Immature natural killer cell (primary cell): Measurements from ENCODE around the gene HIC1. TPM values are rescaled to one million over a fixed set of nuclear protein-coding genes. Genes with fewer than 3 reads are reported as not detected.

Experiments
- DNase-seq, 3 donors: peaks; one replicate each; pipeline ENCODE4 v3.0.0; 2022; ENCODE audit warnings: mixed read lengths in 1 of 3
- H3K27ac Mint-ChIP-seq, 6 donors: one replicate each; pipeline ENCODE4 v1.8.0; 2020; ENCODE audit warnings: mixed read lengths in 6 of 6, mild to moderate bottlenecking in 5 of 6, inconsistent platforms in 4 of 6, moderate library complexity in 3 of 6
- H3K27me3 Mint-ChIP-seq, 3 donors: one replicate each; pipeline ENCODE4 v1.8.0; 2020 to 2021; ENCODE audit warnings: low read depth in 3 of 3, mild to moderate bottlenecking in 3 of 3, mixed read lengths in 3 of 3, moderate library complexity in 3 of 3, inconsistent platforms in 1 of 3
- H3K36me3 Mint-ChIP-seq, 3 donors: one replicate each; pipeline ENCODE4 v1.8.0; 2020; ENCODE audit warnings: mixed read lengths in 3 of 3, inconsistent platforms in 2 of 3, mild to moderate bottlenecking in 2 of 3
- H3K4me1 Mint-ChIP-seq, 2 donors: one replicate each; pipeline ENCODE4 v1.8.0; 2020; ENCODE audit warnings: inconsistent platforms in 2 of 2, mild to moderate bottlenecking in 2 of 2, mixed read lengths in 2 of 2, moderate library complexity in 1 of 2
- H3K4me3 Mint-ChIP-seq, 5 donors: one replicate each; pipeline ENCODE4 v1.8.0; 2020; ENCODE audit warnings: mild to moderate bottlenecking in 5 of 5, mixed read lengths in 5 of 5, inconsistent platforms in 3 of 5, moderate library complexity in 3 of 5
- H3K9me3 Mint-ChIP-seq, 6 donors: one replicate each; pipeline ENCODE4 v1.8.0; 2020; ENCODE audit warnings: mild to moderate bottlenecking in 6 of 6, mixed read lengths in 6 of 6, inconsistent platforms in 4 of 6, moderate library complexity in 3 of 6
- polyA plus RNA-seq, 3 donors: library from polyadenylated mRNA; unstranded; fragments of 300-500 nt; fragmentation: Illumina TruSeq; gene quantifications; one replicate each; pipeline ENCODE4 v1.2.3, GENCODE V29; 2021

HIC1 gene
- polyA plus RNA-seq, 3 donors from 2014 or later, result 0.90 to 5.9 (median 1.2) TPM

DNA sequence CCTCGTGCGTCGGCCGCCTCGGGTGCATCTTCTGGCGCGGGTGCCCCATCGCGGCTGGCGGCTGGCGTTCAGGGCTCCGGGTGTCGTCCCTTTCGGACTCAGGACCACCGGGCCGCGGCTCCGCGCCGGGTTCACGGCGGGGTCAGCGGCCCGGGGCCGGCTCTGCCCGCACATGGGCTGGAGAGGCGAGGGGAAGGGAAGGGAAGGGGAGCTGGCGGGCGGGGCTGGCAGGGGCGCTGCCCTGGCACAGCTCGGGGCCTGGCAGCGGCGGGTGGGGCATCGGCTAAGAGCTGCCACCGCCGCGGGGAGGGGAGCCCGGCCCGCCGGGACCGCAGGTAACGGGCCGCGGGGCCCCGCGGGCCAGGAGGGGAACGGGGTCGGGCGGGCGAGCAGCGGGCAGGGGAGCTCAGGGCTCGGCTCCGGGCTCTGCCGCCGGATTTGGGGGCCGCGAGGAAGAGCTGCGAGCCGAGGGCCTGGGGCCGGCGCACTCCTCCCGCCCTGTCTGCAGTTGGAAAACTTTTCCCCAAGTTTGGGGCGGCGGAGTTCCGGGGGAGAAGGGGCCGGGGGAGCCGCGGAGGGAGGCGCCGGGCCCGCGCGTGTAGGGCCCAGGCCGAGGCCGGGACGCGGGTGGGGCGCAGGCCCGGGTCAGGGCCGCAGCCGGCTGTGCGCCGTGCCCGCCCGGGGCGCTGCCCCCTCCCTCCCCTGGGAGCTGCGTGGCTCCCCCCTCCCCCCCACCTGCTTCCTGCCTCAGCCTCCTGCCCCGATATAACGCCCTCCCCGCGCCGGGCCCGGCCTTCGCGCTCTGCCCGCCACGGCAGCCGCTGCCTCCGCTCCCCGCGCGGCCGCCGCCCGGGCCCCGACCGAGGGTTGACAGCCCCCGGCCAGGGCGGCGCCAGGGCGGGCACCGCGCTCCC lies 646 bp downstream of the HIC1 start:
- Mint-ChIP-seq H3K27me3 (peaks cover 23 to 48% (median 30%) of the 10 kb centered on the region in 3 donors), H3K27ac (peak overlapping the region in 1 of 6 donors; percentile 65), H3K9me3 (no peaks in the 10 kb centered on the region), H3K4me1 (peaks cover 26 to 34% of the 10 kb centered on the region in 2 donors), H3K4me3 (peak overlapping the region in 3 of 5 donors; percentile 73 to 79 (median 77)), H3K36me3 (peaks cover 0 to 5% (median 4%) of the 10 kb centered on the region in 3 donors)
- peak; percentile 47 to 55 (median 53) for DNase-seq

DNA sequence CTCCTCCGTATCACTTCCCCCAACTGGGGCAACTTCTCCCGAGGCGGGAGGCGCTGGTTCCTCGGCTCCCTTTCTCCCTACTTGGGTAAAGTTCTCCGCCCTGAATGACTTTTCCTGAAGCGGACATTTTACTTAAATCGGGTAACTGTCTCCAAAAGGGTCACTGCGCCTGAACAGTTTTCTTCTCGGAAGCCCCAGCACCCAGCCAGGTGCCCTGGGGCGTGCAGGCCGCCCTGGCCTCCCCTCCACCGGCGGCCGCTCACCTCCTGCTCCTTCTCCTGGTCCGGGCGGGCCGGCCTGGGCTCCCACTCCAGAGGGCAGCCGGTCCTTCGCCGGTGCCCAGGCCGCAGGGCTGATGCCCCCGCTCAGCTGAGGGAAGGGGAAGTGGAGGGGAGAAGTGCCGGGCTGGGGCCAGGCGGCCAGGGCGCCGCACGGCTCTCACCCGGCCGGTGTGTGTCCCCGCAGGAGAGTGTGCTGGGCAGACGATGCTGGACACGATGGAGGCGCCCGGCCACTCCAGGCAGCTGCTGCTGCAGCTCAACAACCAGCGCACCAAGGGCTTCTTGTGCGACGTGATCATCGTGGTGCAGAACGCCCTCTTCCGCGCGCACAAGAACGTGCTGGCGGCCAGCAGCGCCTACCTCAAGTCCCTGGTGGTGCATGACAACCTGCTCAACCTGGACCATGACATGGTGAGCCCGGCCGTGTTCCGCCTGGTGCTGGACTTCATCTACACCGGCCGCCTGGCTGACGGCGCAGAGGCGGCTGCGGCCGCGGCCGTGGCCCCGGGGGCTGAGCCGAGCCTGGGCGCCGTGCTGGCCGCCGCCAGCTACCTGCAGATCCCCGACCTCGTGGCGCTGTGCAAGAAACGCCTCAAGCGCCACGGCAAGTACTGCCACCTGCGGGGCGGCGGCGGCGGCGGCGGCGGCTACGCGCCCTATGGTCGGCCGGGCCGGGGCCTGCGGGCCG lies 1.6 kb downstream of the HIC1 start:
- peaks cover 0 to 8% (median 7%) of the 10 kb centered on the region in 3 donors for H3K36me3 Mint-ChIP-seq
- peak overlapping the region in 3 of 6 donors; percentile 24 to 65 (median 55) for H3K27ac Mint-ChIP-seq
- peaks cover 25 to 47% (median 30%) of the 10 kb centered on the region in 3 donors for H3K27me3 Mint-ChIP-seq
- H3K4me3 Mint-ChIP-seq, result peak overlapping the region; percentile 68 to 80 (median 79)
- H3K4me1 Mint-ChIP-seq, result peaks cover 31 to 38% of the 10 kb centered on the region in 2 donors
- no peaks in the 10 kb centered on the region for H3K9me3 Mint-ChIP-seq
- peak in 2 of 3 donors; percentile 42 to 47 for DNase-seq

DNA sequence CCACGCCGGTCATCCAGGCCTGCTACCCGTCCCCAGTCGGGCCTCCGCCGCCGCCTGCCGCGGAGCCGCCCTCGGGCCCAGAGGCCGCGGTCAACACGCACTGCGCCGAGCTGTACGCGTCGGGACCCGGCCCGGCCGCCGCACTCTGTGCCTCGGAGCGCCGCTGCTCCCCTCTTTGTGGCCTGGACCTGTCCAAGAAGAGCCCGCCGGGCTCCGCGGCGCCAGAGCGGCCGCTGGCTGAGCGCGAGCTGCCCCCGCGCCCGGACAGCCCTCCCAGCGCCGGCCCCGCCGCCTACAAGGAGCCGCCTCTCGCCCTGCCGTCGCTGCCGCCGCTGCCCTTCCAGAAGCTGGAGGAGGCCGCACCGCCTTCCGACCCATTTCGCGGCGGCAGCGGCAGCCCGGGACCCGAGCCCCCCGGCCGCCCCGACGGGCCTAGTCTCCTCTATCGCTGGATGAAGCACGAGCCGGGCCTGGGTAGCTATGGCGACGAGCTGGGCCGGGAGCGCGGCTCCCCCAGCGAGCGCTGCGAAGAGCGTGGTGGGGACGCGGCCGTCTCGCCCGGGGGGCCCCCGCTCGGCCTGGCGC lies 2.4 kb downstream of the HIC1 start:
- Mint-ChIP-seq H3K4me1 (peaks cover 29 to 36% of the 10 kb centered on the region in 2 donors), H3K4me3 (no peak overlapping the region), H3K27me3 (peaks cover 25 to 41% (median 28%) of the 10 kb centered on the region in 3 donors), H3K36me3 (peaks cover 6 to 8% (median 7%) of the 10 kb centered on the region in 3 donors), H3K9me3 (no peaks in the 10 kb centered on the region), H3K27ac (no peak overlapping the region)
- no peak for DNase-seq

DNA sequence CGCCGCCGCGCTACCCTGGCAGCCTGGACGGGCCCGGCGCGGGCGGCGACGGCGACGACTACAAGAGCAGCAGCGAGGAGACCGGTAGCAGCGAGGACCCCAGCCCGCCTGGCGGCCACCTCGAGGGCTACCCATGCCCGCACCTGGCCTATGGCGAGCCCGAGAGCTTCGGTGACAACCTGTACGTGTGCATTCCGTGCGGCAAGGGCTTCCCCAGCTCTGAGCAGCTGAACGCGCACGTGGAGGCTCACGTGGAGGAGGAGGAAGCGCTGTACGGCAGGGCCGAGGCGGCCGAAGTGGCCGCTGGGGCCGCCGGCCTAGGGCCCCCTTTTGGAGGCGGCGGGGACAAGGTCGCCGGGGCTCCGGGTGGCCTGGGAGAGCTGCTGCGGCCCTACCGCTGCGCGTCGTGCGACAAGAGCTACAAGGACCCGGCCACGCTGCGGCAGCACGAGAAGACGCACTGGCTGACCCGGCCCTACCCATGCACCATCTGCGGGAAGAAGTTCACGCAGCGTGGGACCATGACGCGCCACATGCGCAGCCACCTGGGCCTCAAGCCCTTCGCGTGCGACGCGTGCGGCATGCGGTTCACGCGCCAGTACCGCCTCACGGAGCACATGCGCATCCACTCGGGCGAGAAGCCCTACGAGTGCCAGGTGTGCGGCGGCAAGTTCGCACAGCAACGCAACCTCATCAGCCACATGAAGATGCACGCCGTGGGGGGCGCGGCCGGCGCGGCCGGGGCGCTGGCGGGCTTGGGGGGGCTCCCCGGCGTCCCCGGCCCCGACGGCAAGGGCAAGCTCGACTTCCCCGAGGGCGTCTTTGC lies 3.1 kb downstream of the HIC1 start:
- no peak for DNase-seq
- Mint-ChIP-seq H3K27me3 (peaks cover 24 to 40% (median 27%) of the 10 kb centered on the region in 3 donors), H3K4me1 (peaks cover 33 to 38% of the 10 kb centered on the region in 2 donors), H3K36me3 (peaks cover 7 to 8% (median 7%) of the 10 kb centered on the region in 3 donors), H3K27ac (peak overlapping the region in 1 of 6 donors; percentile 61), H3K4me3 (peak overlapping the region in 4 of 5 donors; percentile 40 to 68 (median 54)), H3K9me3 (no peaks in the 10 kb centered on the region)

DNA sequence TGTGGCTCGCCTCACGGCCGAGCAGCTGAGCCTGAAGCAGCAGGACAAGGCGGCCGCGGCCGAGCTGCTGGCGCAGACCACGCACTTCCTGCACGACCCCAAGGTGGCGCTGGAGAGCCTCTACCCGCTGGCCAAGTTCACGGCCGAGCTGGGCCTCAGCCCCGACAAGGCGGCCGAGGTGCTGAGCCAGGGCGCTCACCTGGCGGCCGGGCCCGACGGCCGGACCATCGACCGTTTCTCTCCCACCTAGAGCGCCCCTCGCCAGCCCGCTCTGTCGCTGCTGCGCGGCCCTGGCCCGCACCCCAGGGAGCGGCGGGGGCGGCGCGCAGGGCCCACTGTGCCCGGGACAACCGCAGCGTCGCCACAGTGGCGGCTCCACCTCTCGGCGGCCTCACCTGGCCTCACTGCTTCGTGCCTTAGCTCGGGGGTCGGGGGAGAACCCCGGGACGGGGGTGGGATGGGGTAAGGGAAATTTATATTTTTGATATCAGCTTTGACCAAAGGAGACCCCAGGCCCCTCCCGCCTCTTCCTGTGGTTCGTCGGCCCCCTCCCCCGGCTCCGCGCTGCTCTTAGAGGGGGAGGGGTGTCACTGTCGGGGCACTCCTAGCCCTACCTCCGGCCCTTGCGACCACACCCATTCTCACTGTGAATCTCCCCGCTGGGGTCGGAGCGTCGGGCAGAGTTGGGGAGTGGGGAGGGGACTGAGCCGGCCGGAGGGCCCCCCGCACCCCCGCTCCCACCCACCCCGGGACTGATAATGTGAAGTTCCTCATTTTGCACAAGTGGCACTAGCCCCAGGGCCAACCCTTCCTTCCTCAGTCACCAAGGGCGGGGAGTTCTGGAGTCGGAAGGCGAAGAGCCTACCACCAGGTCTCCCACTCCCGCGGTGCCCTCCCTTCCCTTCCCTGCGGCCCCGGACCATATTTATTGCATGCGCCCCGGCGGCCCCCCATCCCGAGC lies 4.0 kb downstream of the HIC1 start:
- H3K36me3 Mint-ChIP-seq, result peaks cover 7 to 10% (median 9%) of the 10 kb centered on the region in 3 donors
- peak overlapping the region in 3 of 6 donors; percentile 45 to 69 (median 62) for H3K27ac Mint-ChIP-seq
- DNase-seq, result peak; percentile 73 to 77 (median 74)
- peaks cover 36 to 37% of the 10 kb centered on the region in 2 donors for H3K4me1 Mint-ChIP-seq
- H3K27me3 Mint-ChIP-seq, result peaks cover 19 to 31% (median 19%) of the 10 kb centered on the region in 3 donors
- no peaks in the 10 kb centered on the region for H3K9me3 Mint-ChIP-seq
- H3K4me3 Mint-ChIP-seq, result peak overlapping the region; percentile 40 to 68 (median 53)

DNA sequence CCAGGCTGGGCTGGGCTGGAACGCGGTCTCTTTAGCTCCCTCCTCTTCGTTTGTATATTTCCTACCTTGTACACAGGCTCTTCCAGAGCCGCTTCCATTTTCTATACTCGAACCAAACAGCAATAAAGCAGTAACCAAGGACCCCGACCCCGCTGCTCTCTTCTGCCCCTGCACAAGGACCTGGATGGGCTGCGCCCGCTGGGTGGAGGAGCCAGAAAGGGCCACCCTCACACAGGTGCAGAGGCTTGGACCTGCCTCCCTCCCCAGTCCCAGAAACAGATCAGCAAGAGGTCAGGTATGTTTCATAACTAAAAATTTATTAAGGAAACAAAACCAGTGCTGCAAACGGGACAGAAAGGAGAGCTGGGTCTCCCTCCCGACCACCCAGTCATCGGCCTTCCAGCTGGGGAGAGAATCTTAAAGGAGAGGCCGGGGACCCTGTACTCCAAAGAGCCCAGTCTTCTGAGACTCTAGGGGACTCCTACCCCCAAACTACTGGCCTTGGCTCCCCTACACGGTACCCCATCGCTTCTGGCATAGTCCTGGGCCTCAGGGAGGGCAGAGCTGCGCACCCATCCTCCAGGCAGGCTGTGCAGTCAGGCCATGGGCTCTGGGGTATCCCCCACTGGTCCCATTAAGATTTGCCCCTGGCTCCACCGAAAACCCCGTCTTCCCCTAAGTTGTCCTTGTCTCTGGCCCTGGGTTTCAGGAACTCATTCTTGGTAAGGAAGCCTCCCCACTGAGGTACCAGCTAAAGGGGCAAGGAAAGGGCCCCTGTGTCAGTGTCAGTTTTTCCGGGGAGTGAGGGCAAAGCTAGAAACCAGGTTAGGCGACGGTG lies 4.9 kb downstream of the HIC1 start:
- no peaks in the 10 kb centered on the region for H3K9me3 Mint-ChIP-seq
- peaks cover 36 to 45% of the 10 kb centered on the region in 2 donors for H3K4me1 Mint-ChIP-seq
- DNase-seq, result no peak
- peak overlapping the region in 4 of 6 donors; percentile 45 to 69 (median 57) for H3K27ac Mint-ChIP-seq
- peaks cover 13 to 22% (median 16%) of the 10 kb centered on the region in 3 donors for H3K27me3 Mint-ChIP-seq
- peaks cover 7 to 15% (median 15%) of the 10 kb centered on the region in 3 donors for H3K36me3 Mint-ChIP-seq
- peak overlapping the region; percentile 50 to 63 (median 53) for H3K4me3 Mint-ChIP-seq

DNA sequence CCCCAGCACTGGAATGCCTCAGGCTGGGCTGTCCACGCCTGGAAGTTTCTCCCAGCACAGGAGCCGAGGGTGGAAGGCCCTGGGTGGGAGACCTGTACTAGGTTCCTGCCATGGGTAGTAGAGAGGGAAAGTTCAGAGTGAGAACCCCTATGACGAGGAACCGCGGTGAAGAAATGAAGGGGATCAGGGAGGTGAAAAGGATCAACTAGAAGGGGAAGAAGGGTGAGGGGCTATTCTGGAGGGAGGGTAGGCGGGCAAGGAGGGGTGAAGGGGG lies 5.4 kb downstream of the HIC1 start:
- H3K27ac Mint-ChIP-seq, result peak overlapping the region in 4 of 6 donors; percentile 5 to 64 (median 29)
- peak overlapping the region in 2 of 5 donors; percentile 3 to 13 for H3K4me3 Mint-ChIP-seq
- no peak for DNase-seq
- H3K27me3 Mint-ChIP-seq, result peaks cover 12 to 21% (median 16%) of the 10 kb centered on the region in 3 donors
- H3K9me3 Mint-ChIP-seq, result no peaks in the 10 kb centered on the region
- peaks cover 7 to 18% (median 17%) of the 10 kb centered on the region in 3 donors for H3K36me3 Mint-ChIP-seq
- peaks cover 38 to 51% of the 10 kb centered on the region in 2 donors for H3K4me1 Mint-ChIP-seq

DNA sequence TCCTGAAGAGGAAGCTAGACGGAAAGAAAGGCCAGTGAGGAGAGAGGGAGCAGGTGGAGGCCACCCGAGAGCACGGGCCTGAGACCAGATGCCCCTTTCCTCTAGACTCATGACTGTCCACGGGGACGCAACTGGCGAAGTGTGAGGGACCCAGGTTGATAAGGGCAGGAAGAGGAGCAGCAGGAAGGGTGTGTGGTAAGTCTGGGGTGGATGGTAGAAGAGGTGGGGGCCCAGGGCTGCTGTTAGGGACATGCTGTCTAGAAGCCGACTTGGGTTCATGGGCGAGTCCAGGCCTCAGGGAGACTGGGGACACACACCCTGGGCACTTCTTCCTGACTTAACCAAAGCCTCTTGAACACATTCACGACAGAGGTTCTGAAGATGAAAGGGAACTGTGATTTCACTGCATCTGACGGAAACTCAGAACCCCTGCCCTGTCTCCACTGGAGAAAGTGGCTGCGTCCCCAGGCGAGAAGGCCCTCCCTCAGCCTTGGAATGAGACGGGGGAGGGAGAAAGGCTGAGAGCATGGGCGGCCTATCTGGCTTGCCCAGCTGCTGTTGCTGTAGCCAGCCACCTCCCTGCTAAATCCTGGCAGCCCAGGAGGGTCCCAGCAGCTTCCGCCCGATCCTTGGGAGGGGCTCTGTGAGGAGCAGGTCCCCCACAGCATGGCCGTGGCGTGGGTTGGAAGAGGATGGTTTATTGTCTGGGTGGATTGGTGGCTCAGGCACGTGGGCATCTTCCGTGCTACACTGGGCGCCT lies 6.0 kb downstream of the HIC1 start:
- Mint-ChIP-seq H3K27me3 (peaks cover 12 to 21% (median 16%) of the 10 kb centered on the region in 3 donors), H3K4me3 (peak overlapping the region in 3 of 5 donors; percentile 3 to 25 (median 13)), H3K36me3 (peaks cover 7 to 18% (median 17%) of the 10 kb centered on the region in 3 donors)

DNA sequence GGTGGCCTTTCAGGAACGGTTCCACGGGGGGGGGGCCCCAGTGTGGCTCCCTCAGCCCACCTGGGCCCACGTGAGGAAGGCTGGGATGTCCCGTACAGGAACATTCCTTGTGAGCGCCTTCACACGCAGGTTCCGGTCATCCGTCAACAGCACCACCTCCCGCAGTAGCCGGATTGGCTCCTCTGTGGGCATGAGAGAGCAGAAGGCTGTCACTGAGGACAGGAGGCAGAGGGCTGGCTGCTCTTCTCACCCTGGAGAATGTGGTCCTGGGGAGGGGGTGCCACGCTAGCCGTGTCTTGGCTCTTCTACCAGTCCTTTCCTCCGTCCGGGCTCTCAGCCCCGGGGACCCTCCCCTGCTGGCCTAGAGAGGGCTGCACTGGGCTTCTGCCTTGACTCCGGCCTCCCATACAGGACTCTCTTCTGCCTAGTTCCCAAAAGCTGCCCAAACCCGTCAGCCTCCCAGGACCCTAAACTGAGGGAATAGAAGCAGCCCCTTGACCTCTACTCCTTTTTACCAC lies 6.6 kb downstream of the HIC1 start:
- Mint-ChIP-seq H3K27ac (no peak overlapping the region), H3K36me3 (peaks cover 13 to 23% (median 22%) of the 10 kb centered on the region in 3 donors), H3K4me1 (peaks cover 38 to 63% of the 10 kb centered on the region in 2 donors), H3K27me3 (peaks cover 12 to 19% (median 16%) of the 10 kb centered on the region in 3 donors), H3K4me3 (no peak overlapping the region), H3K9me3 (no peaks in the 10 kb centered on the region)
- DNase-seq, result no peak

More for the DNA sequence above, 6.0 kb downstream of the HIC1 start:
- Mint-ChIP-seq H3K9me3 (no peaks in the 10 kb centered on the region), H3K4me1 (peaks cover 38 to 56% of the 10 kb centered on the region in 2 donors), H3K27ac (peak overlapping the region in 4 of 6 donors; percentile 5 to 64 (median 29))
- DNase-seq, result no peak

DNA sequence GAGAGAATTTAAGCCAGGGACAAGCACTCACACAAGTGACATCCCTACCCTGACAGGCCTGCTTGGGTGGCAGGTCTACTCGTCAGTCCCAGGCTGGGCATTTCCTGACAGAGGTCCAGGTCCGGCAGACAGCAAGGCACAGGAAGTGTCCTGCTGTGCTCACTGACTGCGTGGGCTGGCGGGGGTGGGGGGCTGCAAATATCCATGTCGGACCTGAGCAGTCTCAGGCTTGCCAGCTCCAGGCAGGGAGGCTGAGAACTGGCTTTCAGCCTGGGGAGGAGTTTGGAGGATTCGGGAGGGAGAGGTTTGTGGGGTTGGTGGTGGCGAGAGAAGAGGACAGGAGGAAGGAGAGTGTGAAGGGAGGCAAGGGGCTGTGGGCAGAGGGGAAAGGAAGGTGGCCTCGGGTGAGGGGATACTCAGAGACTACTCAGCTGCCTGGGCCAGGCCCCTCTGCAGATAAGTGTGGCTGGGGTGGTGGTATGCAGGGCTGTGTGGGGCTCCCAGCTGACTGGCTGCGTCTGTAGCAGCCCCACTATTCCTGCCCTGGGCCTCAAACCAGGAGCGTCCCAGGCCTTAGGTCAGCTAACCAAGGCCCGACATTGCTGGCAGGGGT lies 7.8 kb downstream of the HIC1 start:
- Mint-ChIP-seq H3K36me3 (peaks cover 13 to 24% (median 22%) of the 10 kb centered on the region in 3 donors), H3K9me3 (no peaks in the 10 kb centered on the region), H3K4me1 (peaks cover 36 to 73% of the 10 kb centered on the region in 2 donors), H3K27ac (peak overlapping the region in 3 of 6 donors; percentile 23 to 77 (median 73)), H3K4me3 (peak overlapping the region in 1 of 5 donors; percentile 27), H3K27me3 (peaks cover 14 to 17% (median 17%) of the 10 kb centered on the region in 3 donors)
- DNase-seq, result no peak
